Measurements from ENCODE around the gene GRIA1. TPM values are rescaled to one million over a fixed set of nuclear protein-coding genes. Genes with fewer than 3 reads are reported as not detected.

Gene GRIA1
- total RNA-seq, 3 donors from 2014 or later (not counting 1 experiment from before 2014, with no cell fraction given): not detected

DNA sequence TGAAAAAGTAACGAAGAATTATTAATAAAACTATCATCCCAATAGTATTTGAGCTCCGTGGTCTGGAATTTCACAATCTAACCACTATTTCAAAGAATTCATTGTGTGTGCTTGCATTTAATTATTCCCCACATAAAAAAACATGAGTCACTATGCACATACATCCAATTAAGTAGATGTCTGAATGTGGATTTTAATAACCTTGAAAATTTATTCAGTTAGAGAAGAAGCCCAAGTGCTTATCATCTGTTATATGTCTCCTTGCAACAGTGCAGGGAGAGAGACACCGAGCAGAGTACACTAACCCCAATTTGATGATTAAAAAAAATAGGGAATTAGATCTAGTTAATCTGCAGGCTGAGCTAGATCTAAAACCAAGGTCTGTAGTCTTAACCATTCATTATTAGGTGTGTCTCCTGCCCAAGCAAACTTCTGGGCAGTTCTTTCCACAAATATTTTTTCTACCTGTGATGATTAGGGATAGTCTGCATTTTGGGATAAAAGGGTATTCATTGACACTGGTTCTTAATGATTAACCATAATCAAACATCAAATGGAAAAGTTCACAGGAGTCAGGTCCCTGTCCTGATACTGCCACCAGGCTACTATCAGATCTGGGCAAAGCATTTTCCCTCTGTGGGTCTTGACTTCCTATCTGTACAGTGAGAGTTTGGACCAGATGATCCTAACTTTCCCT, 164.2 kb downstream of the GRIA1 start:
- no peak for DNase-seq
- no peak overlapping the region for H3K27ac Mint-ChIP-seq
- 80% methylated on average over 2 of the region's 3 CpGs for WGBS (ENCODE audit: insufficient coverage)
- H3K4me1 Mint-ChIP-seq: no peaks in the 10 kb centered on the region
- Histone ChIP-seq H3K27ac (ENCODE audit: low read length) (no peak overlapping the region), H3K9me3 (ENCODE audit: control insufficient read depth, insufficient read depth, low read length) (no peaks in the 10 kb centered on the region), H3K27me3 (ENCODE audit: control insufficient read depth, insufficient read depth, low read length) (no peaks in the 10 kb centered on the region), H3K36me3 (ENCODE audit: control insufficient read depth, insufficient read depth, low read length) (no peaks in the 10 kb centered on the region), H3K4me3 (ENCODE audit: low read length) (no peak overlapping the region), H3K4me1 (ENCODE audit: control insufficient read depth, insufficient read depth, low read length) (no peaks in the 10 kb centered on the region)
- TF ChIP-seq, protein P1, sequence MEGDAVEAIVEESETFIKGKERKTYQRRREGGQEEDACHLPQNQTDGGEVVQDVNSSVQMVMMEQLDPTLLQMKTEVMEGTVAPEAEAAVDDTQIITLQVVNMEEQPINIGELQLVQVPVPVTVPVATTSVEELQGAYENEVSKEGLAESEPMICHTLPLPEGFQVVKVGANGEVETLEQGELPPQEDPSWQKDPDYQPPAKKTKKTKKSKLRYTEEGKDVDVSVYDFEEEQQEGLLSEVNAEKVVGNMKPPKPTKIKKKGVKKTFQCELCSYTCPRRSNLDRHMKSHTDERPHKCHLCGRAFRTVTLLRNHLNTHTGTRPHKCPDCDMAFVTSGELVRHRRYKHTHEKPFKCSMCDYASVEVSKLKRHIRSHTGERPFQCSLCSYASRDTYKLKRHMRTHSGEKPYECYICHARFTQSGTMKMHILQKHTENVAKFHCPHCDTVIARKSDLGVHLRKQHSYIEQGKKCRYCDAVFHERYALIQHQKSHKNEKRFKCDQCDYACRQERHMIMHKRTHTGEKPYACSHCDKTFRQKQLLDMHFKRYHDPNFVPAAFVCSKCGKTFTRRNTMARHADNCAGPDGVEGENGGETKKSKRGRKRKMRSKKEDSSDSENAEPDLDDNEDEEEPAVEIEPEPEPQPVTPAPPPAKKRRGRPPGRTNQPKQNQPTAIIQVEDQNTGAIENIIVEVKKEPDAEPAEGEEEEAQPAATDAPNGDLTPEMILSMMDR (IDR thresholded peaks at IDR 0.05): no peak
- no peaks in the 10 kb centered on the region for H3K9me3 Mint-ChIP-seq
- peaks cover 0 to 2% of the 10 kb centered on the region in 2 donors for H3K27me3 Mint-ChIP-seq (ENCODE audit: low read depth in 2 of 2)
- ATAC-seq: no peak
- intact Hi-C loops (cut with micrococcal nuclease): no loop called here
- H3K4me3 Mint-ChIP-seq: no peak overlapping the region
- no peaks in the 10 kb centered on the region for H3K36me3 Mint-ChIP-seq

DNA sequence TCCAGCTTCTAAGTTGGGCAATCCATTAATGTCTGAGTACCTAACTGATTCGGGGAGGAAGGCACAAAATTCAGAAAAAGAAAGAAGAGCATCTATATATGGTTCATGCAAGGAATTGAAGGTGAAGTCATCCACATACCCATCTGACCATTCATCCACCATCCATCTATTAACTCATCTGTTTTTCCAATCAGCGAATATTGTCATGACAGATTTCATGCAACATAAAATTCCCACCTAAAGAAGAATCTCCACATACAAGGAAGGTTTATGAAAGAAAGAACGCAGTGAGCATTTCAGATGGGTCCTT, 164.7 kb downstream of the GRIA1 start:
- H3K27ac ChIP-seq (ENCODE audit: low read length): no peak overlapping the region
- peaks cover 0 to 2% of the 10 kb centered on the region in 2 donors for H3K27me3 Mint-ChIP-seq (ENCODE audit: low read depth in 2 of 2)
- H3K27me3 ChIP-seq (ENCODE audit: control insufficient read depth, insufficient read depth, low read length): no peaks in the 10 kb centered on the region
- H3K36me3 ChIP-seq (ENCODE audit: control insufficient read depth, insufficient read depth, low read length): no peaks in the 10 kb centered on the region
- no peaks in the 10 kb centered on the region for H3K4me1 ChIP-seq (ENCODE audit: control insufficient read depth, insufficient read depth, low read length)
- WGBS (ENCODE audit: insufficient coverage): 72% methylated on average over 3 of the region's 3 CpGs
- ATAC-seq: no peak
- no peak overlapping the region for H3K4me3 ChIP-seq (ENCODE audit: low read length)
- no peak for DNase-seq
- H3K9me3 ChIP-seq (ENCODE audit: control insufficient read depth, insufficient read depth, low read length): no peaks in the 10 kb centered on the region
- H3K4me1 Mint-ChIP-seq: no peaks in the 10 kb centered on the region
- TF ChIP-seq, protein P1 (IDR thresholded peaks at IDR 0.05): no peak
- H3K36me3 Mint-ChIP-seq: no peaks in the 10 kb centered on the region
- H3K9me3 Mint-ChIP-seq: no peaks in the 10 kb centered on the region
- intact Hi-C loops (cut with micrococcal nuclease): no loop called here
- no peak overlapping the region for H3K4me3 Mint-ChIP-seq
- H3K27ac Mint-ChIP-seq: no peak overlapping the region

DNA sequence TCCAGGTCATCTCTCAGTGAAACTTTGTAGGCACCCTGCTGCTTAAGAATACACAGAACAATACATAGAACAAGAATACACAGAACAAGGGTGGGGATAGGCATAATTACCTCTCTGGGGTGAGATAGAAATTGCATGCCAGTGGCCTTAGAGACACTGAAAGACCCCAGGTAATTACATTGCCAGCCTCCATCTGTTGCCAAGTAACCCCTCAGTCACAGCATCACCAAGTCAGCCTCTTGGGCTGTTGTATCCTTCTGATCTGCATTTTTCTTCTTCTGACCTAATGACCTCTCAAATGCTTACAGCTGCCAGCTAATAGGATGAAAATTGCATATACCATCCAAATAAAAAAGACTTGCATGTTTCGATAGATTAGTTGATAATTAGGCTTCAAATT, 167.7 kb downstream of the GRIA1 start:
- Mint-ChIP-seq H3K9me3 (no peaks in the 10 kb centered on the region), H3K36me3 (no peaks in the 10 kb centered on the region), H3K27me3 (ENCODE audit: low read depth in 2 of 2) (peaks cover 0 to 1% of the 10 kb centered on the region in 2 donors), H3K4me3 (no peak overlapping the region), H3K4me1 (no peaks in the 10 kb centered on the region), H3K27ac (no peak overlapping the region)
- WGBS (ENCODE audit: insufficient coverage): no CpG with 5 or more reads among the region's 1 CpG
- Histone ChIP-seq H3K36me3 (ENCODE audit: control insufficient read depth, insufficient read depth, low read length) (no peaks in the 10 kb centered on the region), H3K9me3 (ENCODE audit: control insufficient read depth, insufficient read depth, low read length) (no peaks in the 10 kb centered on the region), H3K4me1 (ENCODE audit: control insufficient read depth, insufficient read depth, low read length) (no peaks in the 10 kb centered on the region), H3K27ac (ENCODE audit: low read length) (no peak overlapping the region), H3K4me3 (ENCODE audit: low read length) (no peak overlapping the region), H3K27me3 (ENCODE audit: control insufficient read depth, insufficient read depth, low read length) (no peaks in the 10 kb centered on the region)
- intact Hi-C loops (cut with micrococcal nuclease): no loop called here
- TF ChIP-seq, protein P1 (IDR thresholded peaks at IDR 0.05): no peak
- DNase-seq (no peak), ATAC-seq (no peak)

DNA sequence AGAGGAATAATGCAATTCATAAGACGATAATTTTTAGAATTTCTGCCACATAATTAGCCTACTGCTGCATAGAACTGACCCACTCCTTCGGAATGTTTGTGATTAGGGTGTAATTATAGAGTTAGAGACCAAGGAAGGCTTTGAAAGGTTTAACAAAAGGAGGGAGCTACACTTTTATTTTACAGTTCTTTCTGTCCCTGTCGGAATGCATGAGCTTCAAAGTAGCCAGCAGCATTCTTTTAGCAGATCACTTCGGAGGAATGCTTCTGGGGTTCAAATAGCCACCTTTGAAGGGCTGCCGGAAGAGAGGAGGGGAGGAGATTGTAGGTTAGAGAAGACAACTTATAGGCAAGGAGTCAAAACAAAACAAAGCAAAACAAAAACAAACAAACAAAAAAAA, 168.1 kb downstream of the GRIA1 start:
- Histone ChIP-seq H3K27ac (ENCODE audit: low read length) (no peak overlapping the region), H3K4me3 (ENCODE audit: low read length) (no peak overlapping the region), H3K9me3 (ENCODE audit: control insufficient read depth, insufficient read depth, low read length) (no peaks in the 10 kb centered on the region), H3K27me3 (ENCODE audit: control insufficient read depth, insufficient read depth, low read length) (no peaks in the 10 kb centered on the region), H3K36me3 (ENCODE audit: control insufficient read depth, insufficient read depth, low read length) (no peaks in the 10 kb centered on the region), H3K4me1 (ENCODE audit: control insufficient read depth, insufficient read depth, low read length) (no peaks in the 10 kb centered on the region)
- no peak overlapping the region for H3K27ac Mint-ChIP-seq
- TF ChIP-seq, protein P1 (IDR thresholded peaks at IDR 0.05): no peak
- no peaks in the 10 kb centered on the region for H3K27me3 Mint-ChIP-seq (ENCODE audit: low read depth in 2 of 2)
- DNase-seq: no peak
- 67% methylated on average over 3 of the region's 5 CpGs for WGBS (ENCODE audit: insufficient coverage)
- H3K36me3 Mint-ChIP-seq: no peaks in the 10 kb centered on the region
- no peak overlapping the region for H3K4me3 Mint-ChIP-seq
- intact Hi-C loops (cut with micrococcal nuclease): no loop called here
- H3K4me1 Mint-ChIP-seq: no peaks in the 10 kb centered on the region
- H3K9me3 Mint-ChIP-seq: no peaks in the 10 kb centered on the region
- ATAC-seq: no peak
